Endodermal cell (in vitro differentiated cells): ENCODE data around the gene KCP. TPM values are rescaled to one million over a fixed set of nuclear protein-coding genes. Genes with fewer than 3 reads are reported as not detected.

ENCODE experiments used
- DNase-seq: peaks from one replicate; pipeline ENCODE4 v3.0.0-alpha.2; 2017
- H3K27ac ChIP-seq: 2 replicates; pipeline ENCODE4 v1.5.1; 2013; ENCODE audit warnings: mild to moderate bottlenecking, low read depth, low read length, moderate library complexity
- H3K27me3 ChIP-seq: 2 replicates; pipeline ENCODE4 v1.6.1; 2013; ENCODE audit warnings: mild to moderate bottlenecking, low read length, moderate library complexity; ENCODE audit not compliant: insufficient read depth, control insufficient read depth, poor library complexity, severe bottlenecking
- H3K36me3 ChIP-seq: 2 replicates; pipeline ENCODE4 v1.7.0; 2013; ENCODE audit warnings: mild to moderate bottlenecking, low read length, moderate library complexity; ENCODE audit not compliant: control insufficient read depth, insufficient read depth
- H3K4me1 ChIP-seq: one replicate; pipeline ENCODE4 v1.7.0; 2013; ENCODE audit warnings: low read length; ENCODE audit not compliant: control insufficient read depth, insufficient read depth
- H3K4me3 ChIP-seq: 2 replicates; pipeline ENCODE4 v1.5.1; 2013; ENCODE audit warnings: mild to moderate bottlenecking, low read length, moderate library complexity
- H3K9ac ChIP-seq: 2 replicates; pipeline ENCODE4 v1.6.1; 2013; ENCODE audit warnings: mild to moderate bottlenecking, low read length, moderate library complexity; ENCODE audit not compliant: poor library complexity, severe bottlenecking; ENCODE audit errors: extremely low read depth
- H3K9me3 ChIP-seq: 2 replicates; pipeline ENCODE4 v1.6.1; 2013; ENCODE audit warnings: mild to moderate bottlenecking, low read length, moderate library complexity; ENCODE audit not compliant: control insufficient read depth
- H3K27ac Mint-ChIP-seq: 2 replicates; pipeline ENCODE4 v1.8.0; 2020; ENCODE audit warnings: mixed read lengths
- H3K27me3 Mint-ChIP-seq: 2 replicates; pipeline ENCODE4 v1.8.0; 2021; ENCODE audit warnings: mild to moderate bottlenecking, mixed read lengths; ENCODE audit not compliant: insufficient read depth
- H3K36me3 Mint-ChIP-seq: 2 replicates; pipeline ENCODE4 v1.8.0; 2020; ENCODE audit warnings: low read depth, mixed read lengths
- H3K4me1 Mint-ChIP-seq: 2 replicates; pipeline ENCODE4 v1.8.0; 2020; ENCODE audit warnings: mixed read lengths
- H3K4me3 Mint-ChIP-seq: 2 replicates; pipeline ENCODE4 v1.8.0; 2020; ENCODE audit warnings: mild to moderate bottlenecking, moderate library complexity, mixed read lengths
- H3K9me3 Mint-ChIP-seq: 2 replicates; pipeline ENCODE4 v1.8.0; 2020; ENCODE audit warnings: mild to moderate bottlenecking, mixed read lengths
- WGBS, 2 experiments: methylation state at CpG; one replicate each; pipeline versions ENCODE4 v1.1.5 to v1.1.7; 2013; ENCODE audit warnings: missing lambda C conversion rate in 2 of 2, mixed read lengths in 1 of 2; ENCODE audit not compliant: insufficient coverage in 1 of 2, insufficient read length in 1 of 2; 5-methylcytosine and 5-hydroxymethylcytosine counted together
- total RNA-seq, 2 donors: library from RNA; stranded (reverse); fragmentation: NEBNext Ultra II Directional in 1 of 2; extraction: Animal tissue kit (Norgen Biotek cat#: 25700) in 1 of 2; gene quantifications; 2 replicates in 1 of 2; 3 replicates in 1 of 2; pipeline ENCODE4 v1.2.1, GENCODE V29; 2021
- TF ChIP-seq, protein P1 (sequence below): fragments of 200-600 bp; sonication (generic); conservative IDR thresholded peaks from 2 replicates; pipeline ENCODE4 v1.5.0; 2021; ENCODE audit warnings: antibody characterized with exemption, mild to moderate bottlenecking

The KCP gene
- total RNA-seq, 2 donors from 2014 or later = 21.1 to 33.3 TPM

DNA sequence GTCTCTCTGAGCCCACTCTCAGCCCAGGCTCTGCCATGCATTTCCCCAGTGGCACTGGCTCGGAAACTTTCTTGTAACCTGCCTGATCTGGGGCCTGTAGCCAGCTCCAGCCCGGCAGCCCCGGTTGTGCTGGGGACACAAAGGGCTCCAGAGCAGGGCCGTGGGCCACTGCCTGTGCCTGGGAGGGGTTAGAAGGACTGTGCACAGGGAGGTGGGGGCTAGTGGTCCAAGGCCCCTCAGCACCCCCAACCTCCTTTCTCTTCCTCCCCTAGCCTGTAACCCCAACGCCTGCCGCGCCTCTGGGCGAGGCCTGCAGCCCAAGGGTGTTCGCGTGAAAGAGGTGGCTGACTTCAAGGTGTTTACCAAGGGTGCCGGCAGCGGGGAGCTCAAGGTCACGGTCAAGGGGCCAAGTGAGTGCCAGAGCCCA, 70.7 kb downstream of the KCP start:
- no peak overlapping the region for H3K27ac ChIP-seq
- no peak overlapping the region for H3K27ac Mint-ChIP-seq
- no peaks in the 10 kb centered on the region for H3K27me3 Mint-ChIP-seq
- H3K36me3 ChIP-seq = peaks cover 23% of the 10 kb centered on the region
- no peak overlapping the region for H3K9ac ChIP-seq
- H3K9me3 Mint-ChIP-seq = no peaks in the 10 kb centered on the region
- TF ChIP-seq, protein P1, sequence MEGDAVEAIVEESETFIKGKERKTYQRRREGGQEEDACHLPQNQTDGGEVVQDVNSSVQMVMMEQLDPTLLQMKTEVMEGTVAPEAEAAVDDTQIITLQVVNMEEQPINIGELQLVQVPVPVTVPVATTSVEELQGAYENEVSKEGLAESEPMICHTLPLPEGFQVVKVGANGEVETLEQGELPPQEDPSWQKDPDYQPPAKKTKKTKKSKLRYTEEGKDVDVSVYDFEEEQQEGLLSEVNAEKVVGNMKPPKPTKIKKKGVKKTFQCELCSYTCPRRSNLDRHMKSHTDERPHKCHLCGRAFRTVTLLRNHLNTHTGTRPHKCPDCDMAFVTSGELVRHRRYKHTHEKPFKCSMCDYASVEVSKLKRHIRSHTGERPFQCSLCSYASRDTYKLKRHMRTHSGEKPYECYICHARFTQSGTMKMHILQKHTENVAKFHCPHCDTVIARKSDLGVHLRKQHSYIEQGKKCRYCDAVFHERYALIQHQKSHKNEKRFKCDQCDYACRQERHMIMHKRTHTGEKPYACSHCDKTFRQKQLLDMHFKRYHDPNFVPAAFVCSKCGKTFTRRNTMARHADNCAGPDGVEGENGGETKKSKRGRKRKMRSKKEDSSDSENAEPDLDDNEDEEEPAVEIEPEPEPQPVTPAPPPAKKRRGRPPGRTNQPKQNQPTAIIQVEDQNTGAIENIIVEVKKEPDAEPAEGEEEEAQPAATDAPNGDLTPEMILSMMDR = no peak
- no peaks in the 10 kb centered on the region for H3K27me3 ChIP-seq
- peaks cover 1% of the 10 kb centered on the region for H3K36me3 Mint-ChIP-seq
- H3K4me3 ChIP-seq = no peak overlapping the region
- DNase-seq = no peak
- 92% methylated on average over 13 of the region's 13 CpGs; no CpG with 5 or more reads in 1 of the 2 experiments for WGBS, 2 experiments
- no peaks in the 10 kb centered on the region for H3K4me1 Mint-ChIP-seq
- H3K9me3 ChIP-seq = no peaks in the 10 kb centered on the region
- no peaks in the 10 kb centered on the region for H3K4me1 ChIP-seq
- no peak overlapping the region for H3K4me3 Mint-ChIP-seq

DNA sequence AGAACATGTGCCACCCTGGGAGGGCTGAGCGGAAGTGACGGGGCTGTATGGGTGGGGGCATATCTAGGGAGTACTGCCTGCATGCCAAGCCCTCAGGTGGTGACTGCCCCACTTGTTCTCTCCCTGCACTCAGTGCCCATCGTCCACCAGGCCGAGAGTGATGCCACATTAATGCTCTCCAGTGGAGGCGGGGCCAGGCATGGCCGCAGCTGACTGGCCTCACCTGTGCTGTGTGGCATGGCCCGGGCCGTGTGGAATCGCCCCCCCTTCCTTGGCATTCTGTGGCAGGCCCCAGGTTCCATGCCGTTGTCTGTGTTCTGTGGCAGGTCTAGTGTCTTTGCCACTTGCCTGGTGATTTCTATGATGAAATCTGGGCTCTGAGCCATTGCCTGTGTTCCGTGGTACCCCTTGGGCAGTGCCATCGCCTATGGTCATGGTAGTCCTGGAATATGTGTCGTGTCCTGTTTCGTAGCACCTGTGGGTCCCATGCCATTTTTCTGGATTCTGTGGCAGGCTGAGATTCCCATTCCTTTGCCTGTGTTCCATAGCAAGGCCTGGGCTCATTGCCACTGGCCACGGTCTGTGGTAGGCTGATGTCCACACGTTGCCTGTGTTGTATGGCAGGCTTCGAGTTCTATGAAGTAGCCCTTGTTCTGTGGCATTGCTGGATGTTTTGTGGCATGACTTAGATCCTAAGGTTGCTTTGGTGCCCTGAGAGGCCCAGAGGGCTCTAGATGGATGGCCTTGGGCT, 71.4 kb downstream of the KCP start:
- no peaks in the 10 kb centered on the region for H3K4me1 Mint-ChIP-seq
- H3K36me3 Mint-ChIP-seq = peaks cover 1% of the 10 kb centered on the region
- no peaks in the 10 kb centered on the region for H3K9me3 ChIP-seq
- H3K4me3 ChIP-seq = no peak overlapping the region
- H3K27me3 Mint-ChIP-seq = no peaks in the 10 kb centered on the region
- H3K27ac Mint-ChIP-seq = no peak overlapping the region
- H3K9me3 Mint-ChIP-seq = no peaks in the 10 kb centered on the region
- H3K36me3 ChIP-seq = peaks cover 23% of the 10 kb centered on the region
- TF ChIP-seq, protein P1 = no peak
- no peak overlapping the region for H3K4me3 Mint-ChIP-seq
- H3K27me3 ChIP-seq = no peaks in the 10 kb centered on the region
- H3K9ac ChIP-seq = no peak overlapping the region
- H3K27ac ChIP-seq = no peak overlapping the region
- no peaks in the 10 kb centered on the region for H3K4me1 ChIP-seq
- 94 to 98% methylated on average over 15 to 17 of the region's 17 CpGs for WGBS, 2 experiments
- DNase-seq = no peak

DNA sequence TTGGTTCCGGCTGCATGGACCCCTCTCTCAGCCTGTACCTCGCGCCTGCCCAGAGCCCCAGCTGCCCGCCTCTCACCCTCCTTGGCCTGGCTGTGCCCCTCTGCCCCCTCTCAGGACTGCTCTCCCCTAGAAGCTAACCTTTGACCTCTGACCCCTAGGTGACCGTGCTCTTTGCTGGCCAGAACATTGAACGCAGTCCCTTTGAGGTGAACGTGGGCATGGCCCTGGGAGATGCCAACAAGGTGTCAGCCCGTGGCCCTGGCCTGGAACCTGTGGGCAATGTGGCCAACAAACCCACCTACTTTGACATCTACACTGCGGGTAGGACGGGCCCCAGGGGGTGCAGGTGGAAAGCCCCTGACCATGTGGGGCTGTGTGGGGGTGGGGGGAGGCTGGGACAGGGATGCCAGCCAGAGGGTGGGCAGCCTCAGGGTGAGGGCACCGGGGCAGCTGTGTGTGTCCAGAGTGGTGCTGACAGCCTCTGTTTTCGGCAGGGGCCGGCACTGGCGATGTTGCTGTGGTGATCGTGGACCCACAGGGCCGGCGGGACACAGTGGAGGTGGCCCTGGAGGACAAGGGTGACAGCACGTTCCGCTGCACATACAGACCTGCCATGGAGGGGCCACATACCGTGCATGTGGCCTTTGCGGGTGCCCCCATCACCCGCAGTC, 72.3 kb downstream of the KCP start:
- Histone ChIP-seq H3K4me3 (no peak overlapping the region), H3K27ac (no peak overlapping the region), H3K9me3 (no peaks in the 10 kb centered on the region), H3K9ac (no peak overlapping the region), H3K27me3 (no peaks in the 10 kb centered on the region), H3K4me1 (no peaks in the 10 kb centered on the region), H3K36me3 (peaks cover 22% of the 10 kb centered on the region)
- WGBS, 2 experiments = 94% methylated on average over 16 to 22 of the region's 22 CpGs
- Mint-ChIP-seq H3K4me1 (peaks cover 6% of the 10 kb centered on the region), H3K9me3 (no peaks in the 10 kb centered on the region), H3K27me3 (no peaks in the 10 kb centered on the region), H3K27ac (no peak overlapping the region), H3K4me3 (no peak overlapping the region), H3K36me3 (peaks cover 1% of the 10 kb centered on the region)
- no peak for DNase-seq
- TF ChIP-seq, protein P1 = no peak
